GM12874 (cell line): ENCODE measurements around the gene TRMT112.

Source experiments
- CTCF ChIP-seq: IDR thresholded peaks from 2 replicates; pipeline ENCODE4 v1.5.1; 2011; ENCODE audit warnings: low read depth, mild to moderate bottlenecking, control low read depth, low read length, moderate library complexity; ENCODE audit not compliant: insufficient read depth

The TRMT112 gene

GRCh38 chr11:64306876-64307622 lies 10.3 kb downstream of the TRMT112 start:
- TF ChIP-seq CTCF = no peak

- no peak for TF ChIP-seq CTCF
Observed at GRCh38 chr11:64306563-64306875, 10.8 kb downstream of the TRMT112 start.

- peak; percentile 60 for TF ChIP-seq CTCF
Observed at GRCh38 chr11:64305691-64306562, 11.4 kb downstream of the TRMT112 start.

DNA sequence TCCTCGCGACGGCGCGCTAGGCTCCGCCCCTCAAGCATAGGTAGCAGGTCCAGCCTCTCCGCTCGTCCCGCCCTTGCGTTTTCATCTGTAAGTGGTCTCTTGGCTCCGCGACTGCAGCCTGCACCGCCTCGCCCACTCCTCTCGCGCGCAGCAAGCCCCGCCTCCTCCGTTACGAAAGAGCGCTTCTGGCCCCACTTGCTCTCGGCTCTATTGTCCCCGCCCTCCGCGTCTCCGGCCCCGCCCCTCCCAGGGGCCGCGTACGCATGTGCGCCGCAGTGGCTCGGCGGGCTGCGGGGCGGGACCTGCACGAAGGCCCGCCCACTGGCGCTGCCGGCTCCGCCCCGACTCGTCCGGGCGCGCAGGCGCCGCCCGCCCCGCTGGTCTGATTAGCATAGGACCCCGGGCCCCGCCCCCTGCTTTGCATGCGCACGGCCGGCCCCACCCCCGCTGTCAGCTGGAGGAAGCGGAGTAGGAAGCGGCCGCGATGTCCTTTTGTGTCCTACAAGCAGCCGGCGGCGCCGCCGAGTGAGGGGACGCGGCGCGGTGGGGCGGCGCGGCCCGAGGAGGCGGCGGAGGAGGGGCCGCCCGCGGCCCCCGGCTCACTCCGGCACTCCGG lies 12.2 kb downstream of the TRMT112 start, which contains the start of gene ESRRA:
Gene ESRRA, plus strand, starts transcription at position 450 of the 616 bp plus-strand sequence. CDS start 1,656 bp downstream, outside the sequence.
- no peak for TF ChIP-seq CTCF

DNA sequence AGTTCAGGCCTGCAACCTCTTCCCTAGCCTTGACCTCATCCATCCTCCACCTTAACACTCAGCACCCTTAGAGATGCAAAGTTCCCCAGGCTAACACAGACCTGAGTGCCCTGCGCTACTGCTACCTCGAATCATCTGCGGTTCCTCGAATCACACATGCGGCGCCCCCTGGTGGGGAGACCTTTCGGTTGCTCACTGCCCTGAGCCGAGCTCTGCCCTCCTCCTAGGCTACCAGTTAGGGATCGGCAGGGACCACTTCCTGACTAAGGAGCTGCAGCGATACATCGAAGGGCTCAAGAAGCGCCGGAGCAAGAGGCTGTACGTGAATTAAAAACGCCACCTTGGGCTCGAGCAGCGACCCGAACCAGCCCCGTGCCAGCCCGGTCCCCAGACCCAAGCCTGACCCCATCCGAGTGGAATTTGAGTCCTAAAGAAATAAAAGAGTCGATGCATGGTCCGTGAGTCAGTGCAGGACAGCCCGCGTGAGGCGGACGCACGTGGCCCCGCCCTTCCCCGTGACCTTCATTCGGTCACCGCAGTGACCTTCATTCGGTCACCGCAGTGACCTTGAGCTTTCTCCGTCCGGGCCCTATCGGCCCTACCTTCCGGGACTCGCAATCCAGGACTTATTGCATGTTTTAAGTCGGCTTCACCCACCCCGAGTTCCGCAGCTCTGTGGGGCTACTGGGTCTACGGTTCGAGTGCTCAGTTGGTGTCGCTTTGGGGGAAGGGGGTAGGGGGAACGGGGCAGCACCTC lies 12.9 kb downstream of the TRMT112 start:
- TF ChIP-seq CTCF = peak; percentile 90

DNA sequence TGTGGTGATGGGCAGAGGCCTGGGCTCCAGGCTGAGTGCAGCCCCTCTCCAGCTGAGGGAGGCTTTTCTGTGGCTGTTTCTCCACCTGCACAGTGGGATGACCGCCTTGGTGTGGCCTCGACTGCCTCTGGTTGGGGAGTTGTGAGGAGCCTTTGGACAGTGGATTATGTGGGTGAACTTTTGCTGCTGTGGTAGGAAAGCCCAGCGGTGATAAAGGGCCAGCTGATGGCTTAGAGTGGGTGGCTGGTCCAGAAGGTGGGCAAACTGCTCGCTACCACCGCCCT lies 13.4 kb downstream of the TRMT112 start:
- TF ChIP-seq CTCF = no peak
